DMS53 treated with DMSO at 0.1 percent for 48 hours (cell line): ENCODE measurements around the gene TMEM258.

Source experiments
- DNase-seq: peaks from one replicate; lab custom pipeline; 2025; ENCODE audit not compliant: unreplicated experiment; lab: John Stamatoyannopoulos, UW

Gene TMEM258

DNA sequence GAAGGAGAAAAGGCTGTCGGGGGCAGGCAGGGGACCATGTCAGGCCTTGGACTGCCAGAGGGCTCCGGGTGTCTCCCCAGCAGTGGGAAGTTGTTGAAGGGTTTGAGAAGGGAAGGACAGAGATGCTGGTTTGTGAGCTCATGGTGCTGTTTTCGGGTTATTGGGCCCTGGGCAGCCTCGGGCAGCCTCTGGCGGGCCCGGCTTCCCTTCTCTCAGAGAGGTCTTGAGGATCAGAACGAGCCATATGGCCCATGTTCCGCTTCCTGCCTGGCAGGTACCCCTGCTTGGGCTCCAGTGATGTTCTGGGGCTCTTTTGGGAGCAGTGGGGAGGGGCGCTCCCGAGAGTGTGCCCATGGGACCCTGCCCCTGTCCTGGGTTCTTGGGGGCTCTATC is 30.2 kb downstream of the TMEM258 start:
- no peak for DNase-seq

DNA sequence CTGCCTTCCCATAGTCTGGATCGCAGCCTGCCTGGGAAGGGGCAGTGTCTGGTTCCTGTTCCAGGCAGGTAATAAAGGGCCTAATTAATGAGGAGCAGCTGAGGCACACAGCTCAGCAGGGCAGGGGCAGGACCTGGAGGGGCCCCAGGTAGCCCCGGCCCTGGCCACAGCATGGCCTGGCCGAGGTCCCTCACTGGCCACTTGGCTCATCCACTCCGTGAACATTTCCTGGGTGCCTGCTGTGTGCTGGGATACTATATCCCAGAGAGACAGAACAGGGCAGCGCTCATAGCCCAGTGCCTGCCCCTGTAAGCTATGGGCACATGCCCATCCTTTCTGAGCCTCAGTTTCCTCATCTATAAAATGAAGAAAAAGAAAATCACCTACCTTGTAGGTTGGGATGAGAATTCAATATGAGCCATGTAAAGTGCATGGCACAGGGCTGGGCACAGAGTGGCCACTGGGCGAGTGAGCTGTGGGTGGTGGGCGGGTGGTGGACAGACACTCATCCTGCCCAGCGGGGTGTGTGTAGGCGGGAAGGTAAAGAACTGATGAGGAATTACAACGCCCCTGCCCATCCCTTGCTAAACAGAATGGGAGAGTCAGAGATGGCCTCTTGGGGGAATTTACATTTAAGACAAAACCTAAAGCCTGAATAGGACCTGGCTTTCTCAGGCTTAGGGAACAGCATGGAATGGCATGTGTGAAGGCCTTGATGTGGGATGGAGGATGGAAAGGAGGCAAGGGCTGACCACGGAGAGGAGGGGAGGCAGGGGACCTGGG is 30.8 kb downstream of the TMEM258 start:
- no peak for DNase-seq

DNA sequence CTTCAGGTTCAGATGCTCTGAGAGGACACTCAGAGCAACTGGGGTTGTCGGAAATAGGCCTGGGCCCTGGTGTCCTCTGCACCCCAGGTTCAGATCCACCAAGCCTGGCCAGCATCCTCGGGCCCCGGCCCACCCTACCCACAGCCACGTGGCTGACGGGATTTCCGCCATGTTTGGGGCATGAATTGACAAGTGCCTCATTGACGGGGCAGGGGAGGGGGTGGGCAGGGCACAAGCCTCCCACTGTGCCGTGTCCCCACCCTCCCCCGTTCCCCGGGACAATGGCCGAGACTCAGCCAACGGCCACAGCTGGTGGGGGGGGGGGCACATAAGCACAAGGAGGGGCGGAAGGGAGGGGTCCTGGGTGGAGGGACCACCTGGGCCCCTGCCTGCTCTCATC is 31.5 kb downstream of the TMEM258 start:
- no peak for DNase-seq

DNA sequence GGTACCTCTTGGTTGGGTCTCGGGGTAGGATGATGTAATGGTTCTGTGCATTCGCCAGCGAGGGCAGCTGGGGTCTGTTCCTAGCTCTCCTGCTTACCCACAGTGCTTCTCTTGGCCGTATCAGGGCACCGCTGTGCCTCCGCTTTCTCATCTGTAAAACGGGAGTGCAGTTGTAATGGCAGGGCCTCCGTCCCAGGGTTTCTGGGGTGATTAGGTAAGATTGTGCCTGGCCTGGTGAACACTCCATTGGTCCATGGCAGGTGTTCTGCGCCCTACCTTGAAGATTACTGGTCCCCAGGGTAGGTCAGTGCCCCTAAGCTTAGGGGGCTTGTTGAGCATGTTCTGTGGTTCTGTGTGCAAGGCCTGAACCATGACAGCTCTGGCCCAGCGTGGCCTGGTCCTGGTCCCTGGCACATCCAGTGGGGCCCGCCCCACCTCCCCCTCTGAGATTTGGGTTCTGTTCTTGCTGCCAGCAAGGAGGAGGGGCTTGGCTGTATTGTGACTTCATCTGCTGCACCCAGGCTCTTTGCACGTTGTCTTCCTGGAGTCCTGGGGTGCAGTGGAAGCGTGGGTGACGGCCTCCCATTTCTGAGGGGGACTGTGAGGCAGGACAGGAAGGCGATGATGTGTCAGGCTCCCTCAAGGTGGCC is 35.1 kb downstream of the TMEM258 start:
- no peak for DNase-seq

DNA sequence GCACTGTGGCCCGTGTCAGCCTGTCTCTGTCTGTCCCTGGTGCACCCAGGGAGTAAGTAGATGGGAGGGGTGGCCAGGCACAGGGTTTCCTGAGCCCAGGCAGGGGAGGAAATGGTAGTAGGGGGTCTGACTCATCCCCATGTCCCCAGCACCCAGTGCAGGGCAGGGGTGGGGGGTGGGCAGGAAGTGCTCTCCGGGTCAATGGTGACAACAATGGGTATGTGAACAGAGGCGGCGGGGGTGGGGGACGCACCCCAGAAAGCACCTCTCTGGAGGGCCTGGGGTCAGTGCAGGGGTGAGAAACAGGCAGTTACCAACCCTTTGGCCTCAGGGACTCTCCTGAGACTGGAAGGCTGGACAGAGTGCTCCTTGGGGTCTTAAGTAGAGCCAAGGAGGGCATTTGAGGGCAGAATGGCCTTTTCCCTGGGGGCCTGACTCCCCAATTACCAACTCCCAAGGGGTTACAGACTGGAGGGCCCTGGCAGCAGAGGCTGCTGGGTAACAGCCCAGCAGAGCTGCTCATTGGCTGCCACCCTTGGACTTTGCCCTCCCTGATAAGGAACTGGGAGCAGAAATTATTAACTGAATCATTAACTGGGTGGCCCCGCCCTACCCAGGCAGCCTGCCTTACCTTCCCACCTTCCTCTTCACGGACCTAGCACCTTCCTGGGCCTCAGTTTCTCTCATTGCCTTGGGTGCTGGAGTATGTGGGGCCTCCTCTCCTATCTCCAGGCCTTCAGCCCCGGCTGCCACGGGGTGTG is 35.8 kb downstream of the TMEM258 start:
- peak; percentile 67 for DNase-seq

DNA sequence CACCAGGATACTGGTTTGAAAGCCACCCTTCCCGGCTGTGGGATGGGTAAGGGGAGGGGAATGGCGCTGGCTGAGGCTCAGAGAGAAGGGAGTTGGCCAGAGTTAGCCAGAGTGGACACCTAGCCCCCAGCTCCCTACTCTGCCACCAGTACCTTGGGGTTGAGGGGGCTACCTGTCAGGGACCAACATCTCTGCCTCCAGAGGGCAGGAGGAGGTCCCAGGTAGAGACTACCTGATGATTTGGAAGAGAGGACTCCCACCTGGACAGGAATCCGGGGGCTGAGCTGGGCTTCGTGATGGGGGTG is 36.3 kb downstream of the TMEM258 start:
- DNase-seq = no peak

DNA sequence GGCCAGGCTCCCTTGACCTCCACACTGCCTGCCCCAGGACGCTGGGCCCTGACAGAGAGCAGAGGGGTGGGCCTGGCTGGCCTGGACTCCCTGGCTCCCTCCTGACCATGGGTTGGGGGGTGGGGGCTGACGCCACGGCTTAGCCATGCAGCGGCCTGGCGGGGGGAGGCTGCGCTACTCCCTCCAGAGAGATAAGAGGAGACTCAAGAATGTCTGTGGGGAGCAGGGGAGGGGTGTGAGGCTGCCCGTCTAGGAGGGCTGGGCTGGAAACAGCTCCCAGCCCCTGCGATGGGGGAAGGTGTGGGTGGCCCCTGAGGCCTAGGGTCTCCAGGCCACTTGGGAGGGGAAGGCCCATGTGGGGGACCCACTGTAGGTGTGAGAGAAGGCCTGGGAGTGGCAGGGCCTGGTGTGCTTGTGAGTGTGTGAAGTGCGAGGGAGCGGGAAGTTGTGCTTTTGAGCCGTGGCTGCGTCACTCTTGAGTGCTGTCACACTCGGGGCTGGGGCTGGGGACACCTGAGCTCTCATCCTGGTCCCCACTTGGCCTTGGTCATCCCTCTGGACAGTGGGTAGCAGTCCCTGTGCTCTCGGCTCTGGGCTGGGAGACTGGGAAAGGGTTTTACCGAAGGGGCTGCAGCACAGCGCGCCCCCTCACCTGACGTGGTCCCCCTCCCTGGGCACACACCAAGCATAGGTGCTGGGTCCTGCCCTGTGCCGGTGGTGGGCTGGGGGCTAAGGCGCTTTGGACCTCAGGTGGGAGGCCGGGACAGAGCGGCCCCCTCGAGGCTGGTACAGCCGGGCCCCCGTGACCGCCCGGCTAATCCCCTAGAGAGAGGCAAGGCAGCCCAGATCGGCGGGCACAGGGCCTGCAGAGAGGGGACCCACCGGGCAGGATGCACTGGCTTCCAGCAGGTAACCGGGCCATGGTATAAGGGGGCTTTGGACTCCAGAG is 37.6 kb downstream of the TMEM258 start:
- no peak for DNase-seq

DNA sequence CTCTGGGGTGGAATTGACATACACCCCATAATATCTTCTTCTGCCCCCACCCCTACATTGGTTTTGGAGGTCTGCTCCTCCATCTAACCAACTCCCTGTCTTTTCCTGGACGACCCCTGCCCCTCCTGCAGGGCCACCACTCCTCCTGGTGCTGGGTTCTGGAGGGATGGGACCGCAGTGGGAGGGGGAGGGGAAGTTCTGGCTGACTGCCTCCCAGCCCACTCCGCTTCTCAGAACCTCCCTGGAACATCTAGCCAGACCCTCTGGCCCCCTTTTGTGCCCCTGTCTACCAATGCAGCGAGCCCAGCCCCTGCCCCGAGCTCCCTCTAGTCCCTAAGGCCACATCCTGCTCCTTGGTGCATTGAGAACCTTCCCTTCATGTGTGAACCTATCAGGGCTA is 38.7 kb downstream of the TMEM258 start:
- no peak for DNase-seq

DNA sequence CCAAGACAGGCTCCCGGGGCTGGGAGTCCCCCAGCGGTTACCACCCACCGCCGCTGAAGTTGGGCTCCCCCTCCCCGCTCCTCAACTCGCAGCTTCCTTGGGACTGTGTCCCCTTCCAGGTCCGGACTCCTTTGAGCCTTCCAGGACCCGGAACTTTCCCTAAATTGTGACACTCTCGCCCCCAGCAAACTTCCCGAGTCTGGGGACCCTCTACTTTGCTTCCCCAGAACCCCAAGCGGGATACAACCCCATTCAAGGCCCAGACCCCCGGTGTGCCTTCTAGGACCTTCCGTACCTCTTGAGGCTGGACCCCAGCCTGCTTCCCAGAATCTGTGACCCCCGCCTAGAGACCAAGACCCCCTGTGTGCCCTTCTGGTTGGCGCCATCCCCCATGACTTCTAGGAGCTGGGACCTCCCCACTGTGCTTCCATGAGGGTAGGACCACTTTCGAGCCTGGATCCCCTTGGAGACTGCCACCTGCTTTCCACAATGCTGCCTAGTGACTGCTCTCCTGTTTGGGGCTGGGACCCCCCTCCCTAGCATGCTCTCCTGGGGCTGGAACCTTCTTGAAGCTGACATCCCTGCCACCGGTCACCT is 39.4 kb downstream of the TMEM258 start:
- DNase-seq = no peak

DNA sequence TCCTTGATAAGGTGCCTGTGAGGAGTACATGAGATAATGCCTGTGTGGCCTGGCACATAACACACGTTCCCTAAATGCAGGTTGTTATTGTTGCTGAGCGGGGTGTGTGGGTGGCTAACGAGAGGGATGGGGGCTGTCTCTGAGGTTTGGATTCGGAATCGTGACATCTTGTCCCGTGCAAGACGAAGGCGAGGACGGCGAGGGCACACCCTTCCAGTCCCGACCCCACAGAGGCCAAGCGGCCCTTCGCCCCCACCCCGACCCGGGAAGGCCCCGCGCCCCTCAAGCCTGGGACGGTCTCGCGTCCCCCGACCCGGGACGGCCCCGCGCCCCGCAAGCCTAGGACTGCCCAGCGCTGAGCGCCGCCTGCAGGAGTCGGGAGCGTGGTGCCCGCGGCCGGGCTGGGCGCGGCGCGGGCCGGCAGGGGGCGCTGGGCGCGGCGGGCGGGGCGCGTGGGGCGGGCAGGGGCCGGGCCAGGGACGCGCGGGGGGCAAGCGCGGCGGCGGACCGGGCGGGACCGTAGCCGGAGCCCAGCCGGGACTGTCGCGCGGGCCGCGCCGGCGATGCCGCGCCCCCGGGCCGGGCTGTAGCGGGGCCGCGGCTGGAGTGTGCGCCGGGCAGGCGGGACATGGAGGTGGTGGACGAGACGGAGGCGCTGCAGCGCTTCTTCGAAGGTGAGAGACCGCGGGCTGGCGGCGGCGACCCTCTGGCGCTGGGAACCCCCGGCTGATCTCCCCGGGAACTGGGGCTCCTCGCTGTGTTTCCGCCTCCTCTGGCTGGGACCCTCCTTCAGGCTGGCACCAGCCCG is 40.1 kb downstream of the TMEM258 start, which contains the start of gene MYRF:
MYRF (plus strand) TSS at position 520 of the 808 bp plus-strand sequence; CDS start at position 629, 109 bp downstream.
- DNase-seq = no peak

DNA sequence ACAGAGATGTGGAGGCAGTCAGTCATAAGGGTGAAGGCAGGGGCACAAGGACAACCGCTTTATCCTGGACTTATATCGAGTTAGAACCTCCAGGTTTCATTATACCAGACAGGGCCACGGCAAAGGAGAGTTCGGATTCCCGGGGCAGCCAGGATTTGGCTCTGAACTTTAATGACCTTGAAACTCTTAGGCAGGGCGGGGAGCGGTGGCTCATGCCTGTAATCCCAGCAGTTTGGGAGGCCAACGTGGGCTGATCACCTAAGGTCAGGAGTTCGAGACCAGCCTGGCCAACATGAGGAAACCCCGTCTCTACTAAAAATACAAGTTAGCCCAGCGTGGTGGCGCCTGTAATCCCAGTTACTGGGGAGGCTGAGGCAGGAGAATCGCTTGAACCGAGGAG is 41.0 kb downstream of the TMEM258 start:
- no peak for DNase-seq

DNA sequence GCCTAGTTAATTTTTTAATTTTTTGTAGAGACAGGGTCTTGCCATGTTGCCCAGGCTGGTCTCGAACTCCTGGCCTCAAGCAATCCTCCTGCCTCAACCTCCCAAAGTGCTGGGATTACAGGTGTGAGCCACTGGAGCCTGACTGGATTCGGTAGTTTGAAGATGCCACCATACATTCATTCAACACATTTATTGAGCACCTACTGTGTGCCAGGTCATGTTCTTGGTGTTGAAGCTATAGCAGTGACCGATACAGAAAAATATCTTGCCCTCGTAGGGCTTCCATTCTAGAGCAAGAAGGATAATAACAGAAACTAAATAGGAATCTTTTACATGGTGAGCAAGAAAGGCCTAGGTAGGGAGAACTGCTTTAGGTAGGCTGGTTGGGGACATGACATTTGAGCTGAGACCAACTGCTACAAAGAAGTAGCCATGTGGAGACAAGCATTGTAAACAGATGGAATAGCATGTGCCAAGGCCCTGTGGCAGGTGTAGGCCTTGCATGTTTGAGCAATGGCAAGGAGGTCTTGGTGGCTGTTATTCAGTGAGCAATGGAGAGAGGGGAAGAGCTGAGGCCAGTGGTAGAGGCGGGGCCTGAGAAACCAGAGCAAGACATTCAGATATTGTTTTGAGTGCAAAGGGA is 41.6 kb downstream of the TMEM258 start:
- no peak for DNase-seq

DNA sequence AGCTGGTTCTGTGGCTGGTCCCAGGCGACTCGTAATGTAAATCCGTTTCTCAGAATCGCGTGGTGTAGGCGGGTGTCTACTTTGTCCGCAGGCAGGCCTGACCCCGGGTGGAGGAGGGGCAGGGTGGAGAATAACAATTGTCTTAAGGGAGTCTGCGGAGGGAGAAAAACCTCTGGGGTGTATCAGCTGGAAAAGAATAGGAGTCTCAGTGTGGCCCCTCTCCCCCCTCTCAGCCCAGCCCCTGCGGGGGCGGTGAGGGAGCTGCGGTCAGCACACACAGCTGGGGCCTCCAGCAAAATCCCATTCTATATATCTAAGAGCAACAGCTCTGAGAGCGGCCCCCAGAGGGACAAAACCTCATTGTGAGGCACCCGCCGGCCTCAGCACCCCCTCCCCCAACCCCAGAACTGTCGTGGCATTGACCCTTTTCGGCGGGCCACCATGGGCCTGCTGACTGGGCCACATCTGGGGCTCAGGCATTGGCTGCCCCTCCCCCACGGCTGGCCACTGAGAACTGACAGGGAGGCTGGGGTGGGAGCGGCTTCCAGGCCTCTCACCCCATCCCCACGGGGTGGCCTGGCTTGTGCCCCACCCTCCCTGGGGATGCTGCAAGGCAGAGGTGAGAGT is 42.7 kb downstream of the TMEM258 start:
- DNase-seq = no peak

DNA sequence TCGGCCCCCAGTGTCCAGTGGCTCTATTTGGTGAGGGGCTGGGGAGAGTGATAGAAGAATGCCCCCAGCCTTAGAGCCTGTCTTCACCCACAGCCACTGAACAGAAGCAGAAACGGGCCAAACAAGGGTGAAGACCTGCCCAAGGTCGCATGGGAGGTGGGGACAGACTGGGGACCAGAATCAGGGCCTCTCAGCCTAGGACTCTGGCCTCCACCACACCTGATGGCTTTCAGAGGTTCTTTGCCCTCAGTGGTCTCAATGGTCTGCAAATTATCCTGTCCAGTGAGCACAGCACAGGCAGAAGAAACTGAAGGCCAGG is 44.5 kb downstream of the TMEM258 start:
- DNase-seq = no peak

DNA sequence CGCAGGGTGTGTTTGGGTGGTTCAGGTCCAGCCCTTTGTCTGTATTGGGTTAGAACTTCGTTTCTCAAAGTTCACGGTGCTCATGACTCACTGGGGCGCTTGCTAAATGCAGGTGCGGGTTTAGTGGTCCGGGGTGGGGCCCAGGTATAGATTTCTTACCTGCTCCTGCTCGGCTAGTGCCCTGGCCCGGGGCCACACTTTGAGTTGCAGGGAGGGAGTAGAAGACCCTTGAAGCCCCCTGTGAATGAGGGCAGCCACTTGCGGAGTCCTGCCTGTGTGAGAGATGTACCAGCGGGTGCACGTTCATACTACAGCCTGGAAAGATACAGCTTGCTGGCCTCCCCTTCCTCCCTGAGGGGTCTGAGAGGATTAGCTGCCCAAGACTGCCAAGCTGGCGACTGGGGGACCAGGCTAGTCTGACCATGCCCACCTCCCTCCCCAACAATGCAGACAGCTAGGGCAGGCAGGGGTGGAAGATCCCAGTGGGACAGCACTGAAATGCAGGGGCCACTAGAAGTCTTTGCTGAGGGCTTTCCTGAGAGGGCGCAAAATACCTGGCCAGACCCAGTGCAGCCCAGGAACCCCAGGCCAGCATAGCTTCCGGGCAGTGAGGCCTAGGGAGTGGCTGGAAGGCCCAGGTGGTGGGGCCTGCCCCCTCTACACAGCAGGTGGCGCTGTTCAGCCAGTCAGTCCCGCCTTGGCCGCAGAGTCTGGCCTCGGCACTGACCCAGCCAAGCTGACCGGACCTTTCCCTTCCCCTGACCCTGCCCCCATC is 45.0 kb downstream of the TMEM258 start:
- peak; percentile 58 for DNase-seq

DNA sequence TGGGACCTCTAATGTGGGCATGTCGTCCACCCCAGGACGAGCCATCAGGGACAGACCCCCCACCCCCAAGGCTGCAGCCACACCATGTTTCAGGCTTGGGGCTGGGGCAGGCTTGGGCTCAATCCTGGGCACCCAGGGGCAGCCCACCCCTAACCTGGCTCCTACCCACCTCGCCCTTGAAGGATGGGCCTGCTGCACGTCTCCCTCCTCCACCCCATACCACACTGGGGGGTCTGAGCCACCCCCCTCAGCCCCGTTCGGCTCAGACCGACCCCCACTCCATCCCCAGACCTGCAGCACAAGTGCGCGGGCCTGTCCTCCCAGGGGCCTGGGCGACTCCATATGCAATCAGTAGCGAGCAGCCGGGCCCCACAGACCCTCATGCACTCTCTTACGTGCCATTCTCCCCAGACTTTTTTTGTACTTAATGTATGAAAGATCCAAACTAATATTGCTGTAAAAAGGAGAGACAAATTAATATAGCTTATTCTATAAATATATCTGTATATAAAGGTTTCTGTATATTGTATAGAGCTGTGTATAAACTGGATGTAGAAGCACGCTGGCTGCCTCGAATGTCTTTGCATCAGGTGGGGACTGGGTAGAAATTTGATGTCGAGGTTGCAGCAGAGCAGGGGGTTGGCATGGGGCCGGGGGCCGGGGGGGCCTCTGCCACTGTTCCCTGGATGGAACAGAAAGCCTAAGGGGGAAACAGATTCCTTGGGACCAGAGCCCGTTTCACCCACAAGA is 45.8 kb downstream of the TMEM258 start:
- no peak for DNase-seq

DNA sequence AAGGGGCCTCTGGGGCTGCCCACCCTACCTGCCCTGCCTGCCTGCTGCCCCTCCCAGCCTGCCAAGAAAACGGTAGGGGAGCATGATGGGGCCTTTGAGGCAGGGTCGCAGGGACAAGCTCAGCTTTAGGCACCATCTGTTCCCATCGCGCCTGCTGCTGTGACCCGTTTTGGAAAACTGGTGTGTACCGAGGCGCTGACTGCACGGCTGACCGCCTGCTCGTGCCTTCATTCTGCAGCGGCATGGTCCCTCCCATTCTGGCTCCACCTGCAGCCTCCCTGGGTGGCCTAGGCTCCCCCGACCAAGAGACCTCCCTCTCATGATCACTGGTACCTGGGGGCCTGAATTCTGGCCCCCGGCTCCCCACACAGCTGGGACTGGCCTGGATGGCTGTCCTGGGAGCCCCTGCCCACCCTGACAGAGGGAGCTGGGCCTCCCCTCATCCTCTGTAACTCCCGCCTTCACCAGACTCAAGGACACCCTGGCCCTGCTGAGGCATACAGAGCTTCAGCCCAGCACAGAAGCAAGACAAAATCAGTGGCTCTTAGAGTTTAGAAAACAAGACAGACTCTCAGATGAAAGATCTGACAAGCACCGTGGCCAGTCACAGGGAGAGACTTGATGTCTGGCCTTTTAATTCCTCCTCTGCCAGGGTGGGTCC is 46.5 kb downstream of the TMEM258 start:
- DNase-seq = no peak
